Stimulated activated CD4-positive, alpha-beta T cell treated with anti-CD3 and anti-CD28 coated beads, Interleukin-4, amount 100 ng/mL, for 1 hour (primary cell): ENCODE measurements around the gene C6orf62.
A peak's percentile ranks its signal among the peaks of the same experiment; 100 is the strongest.
"Not testable (repeated sequence)": the region's sequence is repeated elsewhere in the genome, so short reads cannot be mapped to it uniquely, and the experiment has no call there.

Experiments used
- DNase-seq: peaks from one replicate; pipeline ENCODE4 v3.0.0-alpha.2; 2020

The C6orf62 gene

GRCh38 chr6:24719125-24719971, at the start of gene C6orf62:
C6orf62 (minus strand) TSS chr6:24719154; CDS start chr6:24718668, 486 bp downstream.
- DNase-seq = peak; percentile 59

- no peak for DNase-seq
Observed at GRCh38 chr6:24768361-24768760, 49.4 kb upstream of the C6orf62 start.

GRCh38 chr6:24766680-24767462, 47.9 kb upstream of the C6orf62 start:
- no peak for DNase-seq

- not testable (repeated sequence) for DNase-seq
Observed at GRCh38 chr6:24765968-24766367, 47.0 kb upstream of the C6orf62 start.

GRCh38 chr6:24764833-24765828, 46.2 kb upstream of the C6orf62 start:
- DNase-seq = not testable (repeated sequence)

GRCh38 chr6:24763578-24763977, 44.6 kb upstream of the C6orf62 start:
- DNase-seq = no peak

GRCh38 chr6:24761851-24762250, 42.9 kb upstream of the C6orf62 start:
- DNase-seq = no peak

GRCh38 chr6:24761193-24761835, 42.4 kb upstream of the C6orf62 start:
- DNase-seq = no peak

GRCh38 chr6:24760210-24760609, 41.3 kb upstream of the C6orf62 start:
- DNase-seq = no peak

- no peak for DNase-seq
Observed at GRCh38 chr6:24759718-24760117, 40.8 kb upstream of the C6orf62 start.

GRCh38 chr6:24757611-24758010, 38.7 kb upstream of the C6orf62 start:
- no peak for DNase-seq

- DNase-seq = no peak
Observed at GRCh38 chr6:24755279-24755678, 36.3 kb upstream of the C6orf62 start.

- DNase-seq = not testable (repeated sequence)
Observed at GRCh38 chr6:24754378-24754777, 35.4 kb upstream of the C6orf62 start.

- DNase-seq = no peak
Observed at GRCh38 chr6:24753545-24753944, 34.6 kb upstream of the C6orf62 start.

GRCh38 chr6:24752917-24753492, 34.1 kb upstream of the C6orf62 start:
- DNase-seq = no peak

GRCh38 chr6:24752503-24752902, 33.5 kb upstream of the C6orf62 start:
- DNase-seq = no peak

- DNase-seq = not testable (repeated sequence)
Observed at GRCh38 chr6:24750878-24751277, 31.9 kb upstream of the C6orf62 start.

GRCh38 chr6:24749297-24749696, 30.3 kb upstream of the C6orf62 start:
- DNase-seq = no peak

GRCh38 chr6:24744911-24745310, 26.0 kb upstream of the C6orf62 start:
- DNase-seq = no peak

- no peak for DNase-seq
Observed at GRCh38 chr6:24743944-24744335, 25.0 kb upstream of the C6orf62 start.

GRCh38 chr6:24743265-24743943, 24.4 kb upstream of the C6orf62 start:
- no peak for DNase-seq
